Measurements from ENCODE around the gene CACNA2D4.

The CACNA2D4 gene

GRCh38 chr12:1926251-1926657, 7.8 kb upstream of the CACNA2D4 start:
- H3K9me3 ChIP-seq (ENCODE audit: control insufficient read depth, insufficient read depth, low read depth, low read length), result no peaks in the 10 kb centered on the region

GRCh38 chr12:1925684-1926006, 7.2 kb upstream of the CACNA2D4 start:
- no peak overlapping the region for H3K9ac ChIP-seq (ENCODE audit: low read length)
- H3K27ac ChIP-seq (ENCODE audit: low read depth, low read length), result no peak overlapping the region
- H3K4me1 ChIP-seq (ENCODE audit: control insufficient read depth, insufficient read depth, low read length), result no peaks in the 10 kb centered on the region; the same call in 1 of the 2 replicates
- no peaks in the 10 kb centered on the region for H3K36me3 ChIP-seq (ENCODE audit: control insufficient read depth, insufficient read depth, low read length)
- H3K27me3 ChIP-seq (ENCODE audit: control insufficient read depth, insufficient read depth, low read length), result no peaks in the 10 kb centered on the region
- no peaks in the 10 kb centered on the region for H3K9me3 ChIP-seq (ENCODE audit: control insufficient read depth, insufficient read depth, low read depth, low read length)
- H3K4me3 ChIP-seq (ENCODE audit: low read depth, low read length), result no peak overlapping the region

More at GRCh38 chr12:1926251-1926657, 7.8 kb upstream of the CACNA2D4 start:
- no peak overlapping the region for H3K9ac ChIP-seq (ENCODE audit: low read length)
- no peaks in the 10 kb centered on the region for H3K27me3 ChIP-seq (ENCODE audit: control insufficient read depth, insufficient read depth, low read length)
- no peaks in the 10 kb centered on the region for H3K36me3 ChIP-seq (ENCODE audit: control insufficient read depth, insufficient read depth, low read length)
- no peaks in the 10 kb centered on the region; the same call in 1 of the 2 replicates for H3K4me1 ChIP-seq (ENCODE audit: control insufficient read depth, insufficient read depth, low read length)
- no peak overlapping the region for H3K27ac ChIP-seq (ENCODE audit: low read depth, low read length)
- no peak overlapping the region for H3K4me3 ChIP-seq (ENCODE audit: low read depth, low read length)

GRCh38 chr12:1924996-1925683, 6.7 kb upstream of the CACNA2D4 start:
- Histone ChIP-seq H3K36me3 (ENCODE audit: control insufficient read depth, insufficient read depth, low read length) (no peaks in the 10 kb centered on the region), H3K27ac (ENCODE audit: low read depth, low read length) (no peak overlapping the region), H3K27me3 (ENCODE audit: control insufficient read depth, insufficient read depth, low read length) (no peaks in the 10 kb centered on the region), H3K4me1 (ENCODE audit: control insufficient read depth, insufficient read depth, low read length) (no peaks in the 10 kb centered on the region; the same call in 1 of the 2 replicates), H3K9me3 (ENCODE audit: control insufficient read depth, insufficient read depth, low read depth, low read length) (no peaks in the 10 kb centered on the region), H3K9ac (ENCODE audit: low read length) (no peak overlapping the region), H3K4me3 (ENCODE audit: low read depth, low read length) (no peak overlapping the region)

- Histone ChIP-seq H3K27me3 (ENCODE audit: control insufficient read depth, insufficient read depth, low read length) (no peaks in the 10 kb centered on the region), H3K36me3 (ENCODE audit: control insufficient read depth, insufficient read depth, low read length) (no peaks in the 10 kb centered on the region), H3K9me3 (ENCODE audit: control insufficient read depth, insufficient read depth, low read depth, low read length) (no peaks in the 10 kb centered on the region), H3K4me1 (ENCODE audit: control insufficient read depth, insufficient read depth, low read length) (peaks cover 9% of the 10 kb centered on the region; the same call in 1 of the 2 replicates), H3K9ac (ENCODE audit: low read length) (no peak overlapping the region), H3K27ac (ENCODE audit: low read depth, low read length) (no peak overlapping the region), H3K4me3 (ENCODE audit: low read depth, low read length) (no peak overlapping the region)
Measured at GRCh38 chr12:1922985-1923384, 4.5 kb upstream of the CACNA2D4 start.

GRCh38 chr12:1922075-1922709, 3.7 kb upstream of the CACNA2D4 start:
- Histone ChIP-seq H3K27ac (ENCODE audit: low read depth, low read length) (no peak overlapping the region), H3K9ac (ENCODE audit: low read length) (no peak overlapping the region), H3K27me3 (ENCODE audit: control insufficient read depth, insufficient read depth, low read length) (no peaks in the 10 kb centered on the region), H3K36me3 (ENCODE audit: control insufficient read depth, insufficient read depth, low read length) (no peaks in the 10 kb centered on the region), H3K9me3 (ENCODE audit: control insufficient read depth, insufficient read depth, low read depth, low read length) (no peaks in the 10 kb centered on the region), H3K4me3 (ENCODE audit: low read depth, low read length) (no peak overlapping the region), H3K4me1 (ENCODE audit: control insufficient read depth, insufficient read depth, low read length) (0 out of 2 replicates have a peak, but pooled peaks cover 10% of the 10 kb centered on the region)

GRCh38 chr12:1920971-1921370, 2.5 kb upstream of the CACNA2D4 start:
- Histone ChIP-seq H3K27me3 (ENCODE audit: control insufficient read depth, insufficient read depth, low read length) (no peaks in the 10 kb centered on the region), H3K36me3 (ENCODE audit: control insufficient read depth, insufficient read depth, low read length) (no peaks in the 10 kb centered on the region), H3K4me3 (ENCODE audit: low read depth, low read length) (no peak overlapping the region), H3K9ac (ENCODE audit: low read length) (no peak overlapping the region), H3K9me3 (ENCODE audit: control insufficient read depth, insufficient read depth, low read depth, low read length) (no peaks in the 10 kb centered on the region), H3K27ac (ENCODE audit: low read depth, low read length) (no peak overlapping the region), H3K4me1 (ENCODE audit: control insufficient read depth, insufficient read depth, low read length) (0 out of 2 replicates have a peak, but pooled peaks cover 10% of the 10 kb centered on the region)

- H3K9ac ChIP-seq (ENCODE audit: low read length), result no peak overlapping the region
- H3K36me3 ChIP-seq (ENCODE audit: control insufficient read depth, insufficient read depth, low read length), result no peaks in the 10 kb centered on the region
- no peak overlapping the region for H3K27ac ChIP-seq (ENCODE audit: low read depth, low read length)
- H3K9me3 ChIP-seq (ENCODE audit: control insufficient read depth, insufficient read depth, low read depth, low read length), result no peaks in the 10 kb centered on the region
- peaks cover 10% of the 10 kb centered on the region; the same call in 1 of the 2 replicates for H3K4me1 ChIP-seq (ENCODE audit: control insufficient read depth, insufficient read depth, low read length)
- H3K27me3 ChIP-seq (ENCODE audit: control insufficient read depth, insufficient read depth, low read length), result no peaks in the 10 kb centered on the region
- no peak overlapping the region for H3K4me3 ChIP-seq (ENCODE audit: low read depth, low read length)
Measured at GRCh38 chr12:1920436-1920835, 2.0 kb upstream of the CACNA2D4 start.

- no peak overlapping the region for H3K9ac ChIP-seq (ENCODE audit: low read length)
Measured at GRCh38 chr12:1919763-1920162, 1.3 kb upstream of the CACNA2D4 start.

GRCh38 chr12:1919284-1919683, 832 bp upstream of the CACNA2D4 start:
- no peak overlapping the region for H3K9ac ChIP-seq (ENCODE audit: low read length)
- H3K4me1 ChIP-seq (ENCODE audit: control insufficient read depth, insufficient read depth, low read length), result peaks cover 10% of the 10 kb centered on the region; the same call in 1 of the 2 replicates
- no peak overlapping the region for H3K27ac ChIP-seq (ENCODE audit: low read depth, low read length)
- H3K36me3 ChIP-seq (ENCODE audit: control insufficient read depth, insufficient read depth, low read length), result no peaks in the 10 kb centered on the region
- H3K27me3 ChIP-seq (ENCODE audit: control insufficient read depth, insufficient read depth, low read length), result no peaks in the 10 kb centered on the region
- H3K4me3 ChIP-seq (ENCODE audit: low read depth, low read length), result no peak overlapping the region
- no peaks in the 10 kb centered on the region for H3K9me3 ChIP-seq (ENCODE audit: control insufficient read depth, insufficient read depth, low read depth, low read length)

More at GRCh38 chr12:1919763-1920162, 1.3 kb upstream of the CACNA2D4 start:
- Histone ChIP-seq H3K9me3 (ENCODE audit: control insufficient read depth, insufficient read depth, low read depth, low read length) (no peaks in the 10 kb centered on the region), H3K4me3 (ENCODE audit: low read depth, low read length) (no peak overlapping the region), H3K4me1 (ENCODE audit: control insufficient read depth, insufficient read depth, low read length) (peaks cover 10% of the 10 kb centered on the region; the same call in 1 of the 2 replicates), H3K27ac (ENCODE audit: low read depth, low read length) (no peak overlapping the region), H3K27me3 (ENCODE audit: control insufficient read depth, insufficient read depth, low read length) (no peaks in the 10 kb centered on the region), H3K36me3 (ENCODE audit: control insufficient read depth, insufficient read depth, low read length) (no peaks in the 10 kb centered on the region)

GRCh38 chr12:1918884-1919236, 408 bp upstream of the CACNA2D4 start:
- H3K4me1 ChIP-seq (ENCODE audit: control insufficient read depth, insufficient read depth, low read length), result peaks cover 10% of the 10 kb centered on the region; the same call in 1 of the 2 replicates
- no peak overlapping the region for H3K27ac ChIP-seq (ENCODE audit: low read depth, low read length)
- no peak overlapping the region for H3K4me3 ChIP-seq (ENCODE audit: low read depth, low read length)
- H3K9me3 ChIP-seq (ENCODE audit: control insufficient read depth, insufficient read depth, low read depth, low read length), result no peaks in the 10 kb centered on the region
- H3K36me3 ChIP-seq (ENCODE audit: control insufficient read depth, insufficient read depth, low read length), result no peaks in the 10 kb centered on the region
- no peak overlapping the region for H3K9ac ChIP-seq (ENCODE audit: low read length)
- H3K27me3 ChIP-seq (ENCODE audit: control insufficient read depth, insufficient read depth, low read length), result no peaks in the 10 kb centered on the region

All from HUES6 (cell line).